Testis (tissue), 3 donors: ENCODE results near the gene PLEKHS1. TPM values are rescaled to one million over a fixed set of nuclear protein-coding genes. Genes with fewer than 3 reads are reported as not detected.

Experiments used
- DNase-seq: peaks from one replicate; pipeline ENCODE4 v3.0.0-alpha.2; 2019
- H3K27ac ChIP-seq, 2 donors: fragments of 200-600 bp; sonication (generic); one replicate each; pipeline ENCODE4 v1.5.1; 2019
- H3K27me3 ChIP-seq: fragments of 200-600 bp; sonication (generic); one replicate; pipeline ENCODE4 v1.5.1; 2019
- H3K36me3 ChIP-seq: fragments of 200-600 bp; sonication (generic); one replicate; pipeline ENCODE4 v1.5.1; 2017; ENCODE audit warnings: low read depth; ENCODE audit errors: missing control alignments
- H3K4me1 ChIP-seq: fragments of 200-600 bp; sonication (generic); one replicate; pipeline ENCODE4 v1.5.1; 2019
- H3K4me3 ChIP-seq, 2 donors: fragments of 200-600 bp; sonication (generic); one replicate each; pipeline ENCODE4 v1.5.1; 2017 to 2019
- H3K9me3 ChIP-seq: fragments of 200-600 bp; sonication (generic); one replicate; pipeline ENCODE4 v1.5.1; 2017
- POLR2A ChIP-seq: fragments of 450-650 bp; IDR thresholded peaks from one replicate; pipeline ENCODE4 v1.6.1; 2017; ENCODE audit warnings: antibody characterized with exemption, mild to moderate bottlenecking, moderate library complexity
- WGBS, 2 donors: methylation state at CpG; one replicate each; pipeline ENCODE4 v1.1.5; 2018; 5-methylcytosine and 5-hydroxymethylcytosine counted together
- intact Hi-C: fragments of 100-400 bp; cut with DNase I; formaldehyde crosslinking; loops from one replicate; pipeline ENCODE4 v1.15.1; 2023; ENCODE audit warnings: low total_unique reads
- polyA plus RNA-seq: library from polyadenylated mRNA; stranded (reverse); fragments of 350-450 nt; fragmentation: Illumina TruSeq; extraction: RNeasy Lipid Tissue Mini Kit (QIAGEN cat#74804); gene quantifications from one replicate; pipeline ENCODE4 v1.2.3, GENCODE V29; 2014; ENCODE audit warnings: low read depth, low replicate concordance; ENCODE audit not compliant: insufficient read depth
- total RNA-seq, 2 donors: library from RNA; depleted of rRNA; stranded (reverse); fragments of >200 nt; gene quantifications; one replicate each; pipeline ENCODE4 v1.2.3, GENCODE V29; 2016
- TF ChIP-seq, protein P1 (sequence below), 3 experiments: fragments of 450-650 bp in 2 of 3; fragments of 200-600 bp in 1 of 3; sonication (generic) in 1 of 3; IDR thresholded peaks; one replicate each; pipeline ENCODE4 v1.5.1; 2016 to 2019; ENCODE audit warnings: antibody characterized with exemption in 3 of 3, mild to moderate bottlenecking in 2 of 3, moderate library complexity in 1 of 3

Gene PLEKHS1
- total and polyA plus RNA-seq, 3 donors from 2014 or later = 0.31 to 2.2 (median 1.1) TPM

DNA sequence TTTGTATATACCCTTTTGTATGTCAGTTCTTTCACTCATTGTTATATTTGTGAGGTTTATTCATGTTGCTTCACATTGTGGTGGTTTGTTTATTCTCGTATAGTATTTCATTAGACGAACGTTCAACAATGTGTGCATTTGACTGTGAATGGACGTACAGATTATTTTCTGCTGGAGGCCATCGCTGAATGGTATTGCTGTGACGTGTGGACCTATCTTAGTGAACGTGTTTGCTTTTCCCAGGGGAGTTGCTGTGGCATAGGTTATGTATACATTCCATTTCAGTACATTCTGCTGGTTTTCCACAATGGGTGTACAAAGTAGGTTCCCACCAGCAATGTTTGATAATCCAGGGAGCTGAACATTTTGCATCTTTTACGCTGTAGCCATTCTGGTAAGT lies 31.1 kb upstream of the PLEKHS1 start:
- TF ChIP-seq, protein P1, sequence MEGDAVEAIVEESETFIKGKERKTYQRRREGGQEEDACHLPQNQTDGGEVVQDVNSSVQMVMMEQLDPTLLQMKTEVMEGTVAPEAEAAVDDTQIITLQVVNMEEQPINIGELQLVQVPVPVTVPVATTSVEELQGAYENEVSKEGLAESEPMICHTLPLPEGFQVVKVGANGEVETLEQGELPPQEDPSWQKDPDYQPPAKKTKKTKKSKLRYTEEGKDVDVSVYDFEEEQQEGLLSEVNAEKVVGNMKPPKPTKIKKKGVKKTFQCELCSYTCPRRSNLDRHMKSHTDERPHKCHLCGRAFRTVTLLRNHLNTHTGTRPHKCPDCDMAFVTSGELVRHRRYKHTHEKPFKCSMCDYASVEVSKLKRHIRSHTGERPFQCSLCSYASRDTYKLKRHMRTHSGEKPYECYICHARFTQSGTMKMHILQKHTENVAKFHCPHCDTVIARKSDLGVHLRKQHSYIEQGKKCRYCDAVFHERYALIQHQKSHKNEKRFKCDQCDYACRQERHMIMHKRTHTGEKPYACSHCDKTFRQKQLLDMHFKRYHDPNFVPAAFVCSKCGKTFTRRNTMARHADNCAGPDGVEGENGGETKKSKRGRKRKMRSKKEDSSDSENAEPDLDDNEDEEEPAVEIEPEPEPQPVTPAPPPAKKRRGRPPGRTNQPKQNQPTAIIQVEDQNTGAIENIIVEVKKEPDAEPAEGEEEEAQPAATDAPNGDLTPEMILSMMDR (IDR thresholded peaks at IDR 0.05) = no peak
- no peak for TF ChIP-seq POLR2A
- Histone ChIP-seq H3K9me3 (no peaks in the 10 kb centered on the region), H3K27me3 (no peaks in the 10 kb centered on the region), H3K27ac (no peak overlapping the region), H3K4me1 (no peaks in the 10 kb centered on the region), H3K36me3 (no peaks in the 10 kb centered on the region), H3K4me3 (no peak overlapping the region)
- 90 to 94% methylated on average over 8 of the region's 8 CpGs for WGBS, 2 donors
- DNase-seq = no peak
- intact Hi-C loops = no loop called here

DNA sequence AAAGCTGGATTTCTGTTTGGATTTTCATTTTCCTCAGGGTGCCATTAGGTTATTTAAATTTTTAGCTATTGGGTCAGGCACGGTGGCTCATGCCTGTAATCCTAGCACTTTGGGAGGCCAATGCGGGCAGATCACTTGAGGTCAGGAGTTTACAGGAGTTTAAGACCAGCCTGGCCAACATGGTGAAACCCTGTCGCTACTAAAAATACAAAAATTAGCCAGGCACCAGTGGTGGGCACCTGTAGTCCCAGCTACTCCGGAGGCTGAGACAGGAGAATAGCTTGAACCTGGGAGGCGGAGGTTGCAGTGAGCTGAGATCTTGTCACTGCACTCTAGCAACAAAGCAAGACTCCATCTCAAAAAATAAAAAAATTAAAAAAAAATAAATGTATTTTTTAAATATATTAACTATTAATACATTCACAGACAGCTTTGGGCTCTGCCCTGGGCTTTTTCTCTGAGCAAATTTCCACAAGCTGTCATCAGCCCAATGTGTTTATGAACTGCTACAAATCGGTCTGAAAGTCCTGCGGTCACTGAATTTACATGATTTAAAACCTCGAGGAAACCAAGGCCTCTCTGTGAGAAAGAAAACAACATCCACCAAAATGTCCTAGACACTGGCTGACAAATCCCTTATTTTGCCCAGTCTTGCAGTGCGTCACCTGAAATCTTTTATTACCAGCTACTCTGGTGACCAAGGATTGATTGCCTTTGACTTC lies 19.2 kb upstream of the PLEKHS1 start:
- Histone ChIP-seq H3K36me3 (no peaks in the 10 kb centered on the region), H3K4me3 (no peak overlapping the region), H3K27me3 (no peaks in the 10 kb centered on the region), H3K27ac (no peak overlapping the region), H3K9me3 (no peaks in the 10 kb centered on the region), H3K4me1 (no peaks in the 10 kb centered on the region)
- no peak for TF ChIP-seq POLR2A
- TF ChIP-seq, protein P1 (IDR thresholded peaks at IDR 0.05) = no peak
- no peak for DNase-seq
- WGBS, 2 donors = 91 to 93% methylated on average over 9 of the region's 9 CpGs
- intact Hi-C loops = no loop called here

DNA sequence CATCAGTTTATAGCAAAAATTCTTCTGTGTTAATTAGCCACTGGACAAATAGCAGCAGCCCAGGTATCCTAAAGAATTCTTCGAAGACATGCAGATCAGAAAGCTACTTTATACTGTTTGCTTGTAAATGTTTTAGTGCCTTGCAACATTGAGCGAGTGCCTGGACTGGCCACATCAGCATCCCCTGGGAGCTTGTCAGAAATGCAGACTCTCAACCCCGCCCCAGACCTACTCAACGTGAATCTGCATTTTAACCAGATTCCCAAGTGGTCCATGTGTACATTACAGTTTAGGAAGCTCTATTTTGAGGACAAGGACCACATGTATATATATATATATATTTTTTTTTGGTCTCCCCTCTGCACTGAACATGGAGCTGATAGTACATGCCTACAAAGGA lies 18.5 kb upstream of the PLEKHS1 start:
- Histone ChIP-seq H3K4me3 (no peak overlapping the region), H3K9me3 (no peaks in the 10 kb centered on the region), H3K4me1 (no peaks in the 10 kb centered on the region), H3K27ac (no peak overlapping the region), H3K36me3 (no peaks in the 10 kb centered on the region), H3K27me3 (no peaks in the 10 kb centered on the region)
- TF ChIP-seq, protein P1 (IDR thresholded peaks at IDR 0.05) = no peak
- no peak for TF ChIP-seq POLR2A
- intact Hi-C loops = no loop called here
- 77 to 82% methylated on average over 4 of the region's 4 CpGs for WGBS, 2 donors
- no peak for DNase-seq

DNA sequence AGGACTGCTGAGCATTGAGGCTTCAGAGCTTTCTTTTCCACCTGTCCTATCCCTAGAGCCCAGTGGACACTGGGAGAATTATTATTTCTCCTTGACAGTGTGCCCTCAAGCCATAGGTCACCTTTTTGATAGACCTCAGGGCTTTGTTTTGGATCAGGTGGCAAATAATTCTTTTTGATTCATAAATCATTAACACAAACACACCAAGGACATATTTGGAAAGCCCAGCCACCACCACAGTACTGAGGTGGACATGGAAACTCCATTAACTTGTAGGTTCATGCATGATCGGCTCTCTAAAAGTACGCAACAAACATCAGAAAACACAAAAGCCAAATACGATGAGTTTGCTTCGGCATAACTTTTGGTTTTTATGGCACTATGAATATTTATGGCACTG lies 17.8 kb upstream of the PLEKHS1 start:
- TF ChIP-seq POLR2A = no peak
- TF ChIP-seq, protein P1 (IDR thresholded peaks at IDR 0.05) = no peak
- no peaks in the 10 kb centered on the region for H3K4me1 ChIP-seq
- WGBS, 2 donors = 79 to 91% methylated on average over 4 of the region's 4 CpGs
- no peaks in the 10 kb centered on the region for H3K9me3 ChIP-seq
- H3K4me3 ChIP-seq = no peak overlapping the region
- no peak overlapping the region for H3K27ac ChIP-seq
- intact Hi-C loops = no loop called here
- H3K36me3 ChIP-seq = no peaks in the 10 kb centered on the region
- DNase-seq = no peak
- no peaks in the 10 kb centered on the region for H3K27me3 ChIP-seq

DNA sequence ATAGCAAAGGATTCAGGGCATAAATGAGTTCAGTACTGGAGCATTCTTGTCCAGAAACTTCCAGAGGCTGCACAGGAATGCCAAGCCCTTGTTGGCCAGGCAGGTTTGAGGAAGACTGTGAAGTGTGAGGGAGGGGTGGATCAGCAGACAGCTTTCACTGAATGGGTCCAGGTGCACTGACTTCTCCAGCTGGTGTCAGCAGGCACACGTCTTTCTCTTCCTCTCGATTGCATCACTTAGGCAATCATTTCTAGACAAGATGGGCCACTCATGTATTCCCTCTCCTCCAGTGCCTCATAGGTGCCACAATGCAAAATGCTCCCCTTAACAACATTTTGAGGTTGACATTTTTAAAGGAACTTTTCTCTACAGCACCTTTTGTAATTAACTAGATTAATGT lies 15.6 kb upstream of the PLEKHS1 start:
- no peak for DNase-seq
- Histone ChIP-seq H3K4me3 (no peak overlapping the region), H3K9me3 (no peaks in the 10 kb centered on the region), H3K36me3 (no peaks in the 10 kb centered on the region), H3K4me1 (no peaks in the 10 kb centered on the region), H3K27me3 (no peaks in the 10 kb centered on the region), H3K27ac (no peak overlapping the region)
- intact Hi-C loops = no loop called here
- 36 to 52% methylated on average over 2 of the region's 2 CpGs for WGBS, 2 donors
- TF ChIP-seq, protein P1 (IDR thresholded peaks at IDR 0.05) = no peak
- TF ChIP-seq POLR2A = no peak
